HG03558 (cell line): ENCODE data around the gene PRKCA.

Experiments
- ATAC-seq: cut with Tn5 transposase; IDR thresholded peaks from one replicate; pipeline ENCODE4 v1.9.1; 2021; ENCODE audit warnings: moderate number of reproducible peaks; ENCODE audit not compliant: unreplicated experiment; ENCODE audit errors: extremely low read depth

Gene PRKCA

GRCh38 chr17:66496306-66496705, 193.9 kb downstream of the PRKCA start:
- ATAC-seq = no peak

GRCh38 chr17:66498580-66498979, 196.2 kb downstream of the PRKCA start:
- no peak for ATAC-seq

GRCh38 chr17:66506641-66507040, 204.2 kb downstream of the PRKCA start:
- ATAC-seq = no peak

- no peak for ATAC-seq
Observed at GRCh38 chr17:66507103-66507923, 204.9 kb downstream of the PRKCA start.

- no peak for ATAC-seq
Observed at GRCh38 chr17:66507982-66508760, 205.8 kb downstream of the PRKCA start.

GRCh38 chr17:66508896-66509844, 206.8 kb downstream of the PRKCA start:
- no peak for ATAC-seq

GRCh38 chr17:66509926-66510325, 207.5 kb downstream of the PRKCA start:
- no peak for ATAC-seq

- ATAC-seq = no peak
Observed at GRCh38 chr17:66511135-66511534, 208.7 kb downstream of the PRKCA start.

GRCh38 chr17:66514227-66514806, 211.9 kb downstream of the PRKCA start:
- no peak for ATAC-seq

GRCh38 chr17:66515974-66516373, 213.6 kb downstream of the PRKCA start:
- ATAC-seq = no peak

- ATAC-seq = no peak
Observed at GRCh38 chr17:66517336-66518009, 215.1 kb downstream of the PRKCA start.

GRCh38 chr17:66518108-66518507, 215.7 kb downstream of the PRKCA start:
- ATAC-seq = no peak

- ATAC-seq = no peak
Observed at GRCh38 chr17:66518677-66519076, 216.3 kb downstream of the PRKCA start.

- ATAC-seq = no peak
Observed at GRCh38 chr17:66519154-66519553, 216.7 kb downstream of the PRKCA start.

- ATAC-seq = no peak
Observed at GRCh38 chr17:66520999-66521398, 218.6 kb downstream of the PRKCA start.

GRCh38 chr17:66522591-66523272, 220.3 kb downstream of the PRKCA start:
- no peak for ATAC-seq

GRCh38 chr17:66523378-66524200, 221.2 kb downstream of the PRKCA start:
- no peak for ATAC-seq

GRCh38 chr17:66524877-66525276, 222.5 kb downstream of the PRKCA start:
- no peak for ATAC-seq
